Bronchial epithelial cell (primary cell): ENCODE data around the gene ABR. TPM values are rescaled to one million over a fixed set of nuclear protein-coding genes. Genes with fewer than 3 reads are reported as not detected.
"Not testable (repeated sequence)": the region's sequence is repeated elsewhere in the genome, so short reads cannot be mapped to it uniquely, and the experiment has no call there.

ENCODE experiments used
- DNase-seq: peaks from one replicate; pipeline ENCODE4 v3.0.0-alpha.2; 2010; ENCODE audit warnings: low read depth
- FAIRE-seq: peaks from 2 replicates; lab custom pipeline; 2011; peaks lifted over from hg19 to GRCh38; lab: Jason Lieb, UNC
- H3K27me3 ChIP-seq: 2 replicates; pipeline ENCODE4 v1.5.1; 2011; ENCODE audit warnings: low read length; ENCODE audit not compliant: control insufficient read depth, insufficient read depth
- H3K36me3 ChIP-seq: 2 replicates; pipeline ENCODE4 v1.5.1; 2011; ENCODE audit warnings: low read length; ENCODE audit not compliant: control insufficient read depth, insufficient read depth
- H3K4me3 ChIP-seq: 2 replicates; pipeline ENCODE4 v1.5.1; 2011; ENCODE audit warnings: mild to moderate bottlenecking, low read depth, low read length, control low read depth
- CTCF ChIP-seq: IDR thresholded peaks from 2 replicates; pipeline ENCODE4 v1.5.1; 2011; ENCODE audit warnings: mild to moderate bottlenecking, moderate library complexity, low read length, control low read depth, inconsistent platforms; ENCODE audit not compliant: insufficient read depth, severe bottlenecking
- total RNA-seq: library from RNA; depleted of rRNA; stranded (reverse); fragments of >200 nt; gene quantifications from 2 replicates; pipeline ENCODE4 v1.2.1, GENCODE V29; 2014

The ABR gene
- total RNA-seq, 1 donor from 2014 or later, result 18.7 TPM

GRCh38 chr17:1107777-1108477 is 71.9 kb downstream of the ABR start:
- no peaks in the 10 kb centered on the region for H3K27me3 ChIP-seq
- DNase-seq, result no peak
- FAIRE-seq, result no peak
- H3K4me3 ChIP-seq, result peak overlapping the region; percentile 74
- TF ChIP-seq CTCF, result no peak
- H3K36me3 ChIP-seq, result peaks cover 1% of the 10 kb centered on the region

GRCh38 chr17:1107083-1107776 is 72.6 kb downstream of the ABR start:
- DNase-seq, result no peak
- Histone ChIP-seq H3K4me3 (no peak overlapping the region), H3K36me3 (peaks cover 1% of the 10 kb centered on the region), H3K27me3 (no peaks in the 10 kb centered on the region)
- no peak for FAIRE-seq
- no peak for TF ChIP-seq CTCF

GRCh38 chr17:1104222-1104621 is 75.6 kb downstream of the ABR start:
- Histone ChIP-seq H3K36me3 (peaks cover 1% of the 10 kb centered on the region), H3K4me3 (no peak overlapping the region), H3K27me3 (no peaks in the 10 kb centered on the region)
- no peak for DNase-seq
- no peak for FAIRE-seq
- no peak for TF ChIP-seq CTCF

GRCh38 chr17:1100382-1100781 is 79.4 kb downstream of the ABR start:
- no peak for DNase-seq
- H3K27me3 ChIP-seq, result no peaks in the 10 kb centered on the region
- TF ChIP-seq CTCF, result no peak
- H3K4me3 ChIP-seq, result no peak overlapping the region
- H3K36me3 ChIP-seq, result no peaks in the 10 kb centered on the region
- FAIRE-seq, result peak; percentile 68

- TF ChIP-seq CTCF, result no peak
- H3K36me3 ChIP-seq, result no peaks in the 10 kb centered on the region
- DNase-seq (no peak), FAIRE-seq (peak; percentile 90)
- H3K4me3 ChIP-seq, result no peak overlapping the region
- H3K27me3 ChIP-seq, result no peaks in the 10 kb centered on the region
Measured at GRCh38 chr17:1099242-1099641, 80.5 kb downstream of the ABR start.

GRCh38 chr17:1097972-1098744 is 81.6 kb downstream of the ABR start:
- peak; percentile 70 for DNase-seq
- not testable (repeated sequence) for H3K4me3 ChIP-seq, H3K27me3 ChIP-seq, H3K36me3 ChIP-seq
- peak; percentile 86 for FAIRE-seq
